Measurements from ENCODE around the gene ACTMAP. TPM values are rescaled to one million over a fixed set of nuclear protein-coding genes. Genes with fewer than 3 reads are reported as not detected.

Gene ACTMAP
- total RNA-seq, 1 experiment from 2014 or later = 17.8 TPM

- Mint-ChIP-seq H3K36me3 (ENCODE audit: insufficient read depth, unreplicated experiment) (peaks cover 59% of the 10 kb centered on the region), H3K9me3 (ENCODE audit: low read depth, unreplicated experiment) (no peaks in the 10 kb centered on the region), H3K27ac (ENCODE audit: unreplicated experiment) (no peak overlapping the region), H3K4me3 (ENCODE audit: low read depth, unreplicated experiment) (no peak overlapping the region), H3K27me3 (ENCODE audit: unreplicated experiment) (no peaks in the 10 kb centered on the region), H3K4me1 (ENCODE audit: low read depth, unreplicated experiment) (no peaks in the 10 kb centered on the region)
- no peak for DNase-seq
- intact Hi-C loops (cut with micrococcal nuclease; ENCODE audit: unreplicated experiment) = no loop called here
- CTCF ChIA-PET = interaction anchor here (2.1 kb wide), 1 partner anchor 80 kb away, joined by 4 read pairs; no protein-coding TSS in a partner anchor
- no TSS peak for BruUV-seq (replicated peaks)
- no peak for TF ChIP-seq CTCF (IDR thresholded peaks at IDR 0.05; ENCODE audit: unreplicated experiment)
These were observed 7.4 kb downstream of the ACTMAP start for GRCh38 chr19:40742886-40743285.

GRCh38 chr19:40742477-40742876 lies 7.8 kb downstream of the ACTMAP start:
- Mint-ChIP-seq H3K4me1 (ENCODE audit: low read depth, unreplicated experiment) (no peaks in the 10 kb centered on the region), H3K27me3 (ENCODE audit: unreplicated experiment) (no peaks in the 10 kb centered on the region), H3K9me3 (ENCODE audit: low read depth, unreplicated experiment) (no peaks in the 10 kb centered on the region), H3K36me3 (ENCODE audit: insufficient read depth, unreplicated experiment) (peaks cover 62% of the 10 kb centered on the region), H3K27ac (ENCODE audit: unreplicated experiment) (no peak overlapping the region), H3K4me3 (ENCODE audit: low read depth, unreplicated experiment) (no peak overlapping the region)
- no TSS peak for BruUV-seq (replicated peaks)
- intact Hi-C loops (cut with micrococcal nuclease; ENCODE audit: unreplicated experiment) = no loop called here
- DNase-seq = no peak
- no peak for TF ChIP-seq CTCF (IDR thresholded peaks at IDR 0.05; ENCODE audit: unreplicated experiment)
- CTCF ChIA-PET = interaction anchor here (0.8 to 2.1 kb wide), 2 partner anchors 8 to 79 kb away, joined by 3 to 4 read pairs; partner anchors contain the start of gene ACTMAP

DNA sequence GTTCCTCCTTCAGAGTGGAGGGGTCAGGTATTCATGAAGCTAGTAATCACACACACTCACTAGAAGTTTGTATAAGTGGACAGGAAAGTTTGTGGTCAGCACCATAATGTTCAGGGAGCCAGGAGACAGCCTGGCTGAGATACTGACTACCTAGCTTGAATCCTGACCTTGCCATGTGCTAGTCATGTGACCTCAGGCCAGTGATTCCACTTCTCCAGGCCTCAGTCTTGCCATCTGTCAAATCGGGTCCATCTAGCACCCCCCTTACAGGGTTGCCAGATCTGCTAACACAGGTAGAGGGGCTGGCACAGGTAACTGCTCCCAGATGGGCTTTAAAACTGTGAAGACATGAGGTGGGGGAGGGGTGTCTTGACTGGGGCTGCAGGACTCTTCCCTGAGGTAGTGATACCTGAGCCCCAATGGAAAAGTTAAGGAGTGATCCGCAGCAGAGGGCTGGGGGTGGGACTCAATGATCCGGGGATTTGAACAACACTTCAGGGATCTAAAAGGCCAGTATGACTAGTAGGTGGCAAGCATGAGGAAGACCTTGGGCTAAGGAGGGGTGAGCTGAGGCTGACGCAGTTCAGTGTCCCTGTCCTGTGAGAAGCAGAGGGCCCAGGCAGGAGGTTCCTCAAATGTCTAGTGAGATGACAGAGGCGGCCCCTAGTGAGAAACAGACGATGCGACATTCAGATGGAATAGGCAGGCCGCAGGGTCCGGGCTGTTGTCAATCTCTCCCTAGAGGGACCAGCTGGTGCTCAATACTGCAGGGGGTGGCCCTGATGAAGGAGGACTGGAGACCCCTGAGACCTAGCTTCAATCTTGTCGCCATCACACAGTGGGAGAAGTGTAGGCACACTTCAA lies 8.5 kb downstream of the ACTMAP start:
- Mint-ChIP-seq H3K4me1 (ENCODE audit: low read depth, unreplicated experiment) (no peaks in the 10 kb centered on the region), H3K27ac (ENCODE audit: unreplicated experiment) (peak overlapping the region; percentile 21), H3K36me3 (ENCODE audit: insufficient read depth, unreplicated experiment) (peaks cover 66% of the 10 kb centered on the region), H3K27me3 (ENCODE audit: unreplicated experiment) (no peaks in the 10 kb centered on the region), H3K9me3 (ENCODE audit: low read depth, unreplicated experiment) (no peaks in the 10 kb centered on the region), H3K4me3 (ENCODE audit: low read depth, unreplicated experiment) (no peak overlapping the region)
- DNase-seq = no peak
- CTCF ChIA-PET = interaction anchor here (0.8 kb wide), 1 partner anchor 9 kb away, joined by 3 read pairs; the partner anchor contains the start of gene ACTMAP
- intact Hi-C loops (cut with micrococcal nuclease; ENCODE audit: unreplicated experiment) = no loop called here
- no peak for TF ChIP-seq CTCF (IDR thresholded peaks at IDR 0.05; ENCODE audit: unreplicated experiment)
- no TSS peak for BruUV-seq (replicated peaks)

GRCh38 chr19:40740747-40741146 lies 9.5 kb downstream of the ACTMAP start:
- Mint-ChIP-seq H3K36me3 (ENCODE audit: insufficient read depth, unreplicated experiment) (peaks cover 74% of the 10 kb centered on the region), H3K27me3 (ENCODE audit: unreplicated experiment) (no peaks in the 10 kb centered on the region), H3K4me3 (ENCODE audit: low read depth, unreplicated experiment) (no peak overlapping the region), H3K4me1 (ENCODE audit: low read depth, unreplicated experiment) (peaks cover 2% of the 10 kb centered on the region), H3K27ac (ENCODE audit: unreplicated experiment) (peak overlapping the region; percentile 43), H3K9me3 (ENCODE audit: low read depth, unreplicated experiment) (no peaks in the 10 kb centered on the region)
- no peak for DNase-seq
- TF ChIP-seq CTCF (IDR thresholded peaks at IDR 0.05; ENCODE audit: unreplicated experiment) = no peak
- CTCF ChIA-PET = no interaction called here
- intact Hi-C loops (cut with micrococcal nuclease; ENCODE audit: unreplicated experiment) = no loop called here
- no TSS peak for BruUV-seq (replicated peaks)

Measured in Calu3 (cell line).